Activated T-helper 9 cell treated with anti-CD3 and anti-CD28 coated beads, Interleukin-2, amount 50 U/mL, for 16 hours (primary cell): ENCODE measurements around the gene THADA.

Source experiments
- DNase-seq: peaks from one replicate; pipeline ENCODE4 v3.0.0-alpha.2; 2020; ENCODE audit warnings: low read depth

The THADA gene

GRCh38 chr2:43270930-43271615 is 324.8 kb downstream of the THADA start:
- no peak for DNase-seq

DNA sequence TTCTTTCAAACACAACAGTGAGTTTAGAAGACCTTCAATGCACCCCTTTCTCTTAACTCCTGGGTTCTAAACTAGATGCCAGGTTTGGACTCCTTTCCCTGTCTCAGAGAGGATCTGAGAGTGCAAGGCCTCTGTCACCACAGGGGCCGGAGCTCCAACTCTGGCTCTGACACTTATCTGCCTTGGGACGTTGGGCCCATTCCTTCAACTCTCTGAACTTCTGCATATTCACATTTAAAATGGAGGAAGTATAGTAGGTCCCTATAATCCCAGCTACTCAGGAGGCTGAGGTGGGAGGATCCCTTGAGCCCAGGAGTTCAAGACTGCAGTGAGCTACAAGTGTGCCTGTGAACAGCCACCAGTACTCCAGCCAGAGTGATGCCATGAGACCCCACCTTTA is 325.4 kb downstream of the THADA start:
- DNase-seq = no peak

- no peak for DNase-seq
These were observed 326.1 kb downstream of the THADA start for GRCh38 chr2:43269706-43270105.

- DNase-seq = no peak
These were observed 326.7 kb downstream of the THADA start for GRCh38 chr2:43269074-43269572.

DNA sequence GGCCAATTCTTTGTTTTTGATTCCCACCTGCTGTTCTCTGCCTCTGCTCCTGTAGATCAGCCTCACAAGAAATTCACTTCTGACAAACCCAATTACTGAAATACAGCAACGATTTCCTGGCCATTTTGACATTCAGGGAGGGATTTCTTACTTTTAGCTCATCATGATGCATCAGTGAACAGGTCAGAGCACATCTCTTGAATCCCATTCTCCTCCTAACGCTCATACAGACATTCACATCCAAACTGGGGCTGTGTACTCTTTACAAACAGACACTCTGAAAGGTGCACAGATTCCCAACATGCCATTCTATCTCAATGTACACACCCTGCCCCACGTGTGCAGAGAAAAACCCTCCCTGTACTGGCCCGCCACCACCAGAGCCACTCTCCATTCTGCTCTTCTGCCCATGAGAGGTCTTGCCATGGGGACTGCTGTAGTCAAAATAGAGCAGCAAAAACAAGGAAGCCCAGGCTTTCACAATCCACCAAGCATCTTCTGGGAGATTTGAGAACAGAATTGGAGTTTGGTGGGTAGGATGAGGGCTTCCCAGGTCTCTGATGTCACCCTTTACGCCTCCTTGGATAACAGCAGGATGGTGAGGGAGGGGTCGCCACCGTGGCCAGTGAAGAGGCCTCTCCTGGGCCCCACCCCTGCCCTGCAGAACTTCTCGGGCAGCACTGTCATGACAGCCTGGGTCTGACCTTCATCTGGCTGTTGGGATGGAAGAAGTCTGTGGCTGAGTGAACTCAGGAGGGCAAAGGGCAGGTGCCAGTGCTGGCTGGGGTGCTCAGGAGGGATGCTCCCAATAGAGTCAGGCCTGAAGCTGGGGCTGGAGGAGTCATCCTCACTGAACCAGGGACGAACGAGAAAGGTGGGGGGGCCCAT is 327.5 kb downstream of the THADA start:
- DNase-seq = no peak

DNA sequence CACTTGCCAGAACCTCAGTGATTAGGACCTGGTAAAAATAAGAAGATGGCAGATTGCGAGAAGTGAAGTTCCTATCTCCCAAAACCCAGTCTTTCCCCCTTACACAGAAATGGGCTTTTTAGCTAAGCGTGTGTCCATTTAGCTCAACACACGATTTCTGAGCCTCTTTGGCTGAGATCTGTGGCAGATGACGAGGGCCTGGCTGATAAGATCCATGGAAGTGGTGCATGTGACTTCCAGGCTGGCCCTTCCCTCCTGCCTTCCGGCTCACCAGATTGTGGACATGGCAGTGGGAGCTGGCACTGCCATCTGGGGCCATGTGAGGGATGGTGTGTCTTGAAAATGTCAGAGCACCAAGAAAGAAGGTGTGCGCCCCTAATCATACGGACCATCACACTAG is 328.5 kb downstream of the THADA start:
- DNase-seq = no peak

- no peak for DNase-seq
These were observed 329.1 kb downstream of the THADA start for GRCh38 chr2:43266711-43267111.

- no peak for DNase-seq
These were observed 330.4 kb downstream of the THADA start for GRCh38 chr2:43265421-43265820.

- no peak for DNase-seq
These were observed 330.8 kb downstream of the THADA start for GRCh38 chr2:43265001-43265400.

DNA sequence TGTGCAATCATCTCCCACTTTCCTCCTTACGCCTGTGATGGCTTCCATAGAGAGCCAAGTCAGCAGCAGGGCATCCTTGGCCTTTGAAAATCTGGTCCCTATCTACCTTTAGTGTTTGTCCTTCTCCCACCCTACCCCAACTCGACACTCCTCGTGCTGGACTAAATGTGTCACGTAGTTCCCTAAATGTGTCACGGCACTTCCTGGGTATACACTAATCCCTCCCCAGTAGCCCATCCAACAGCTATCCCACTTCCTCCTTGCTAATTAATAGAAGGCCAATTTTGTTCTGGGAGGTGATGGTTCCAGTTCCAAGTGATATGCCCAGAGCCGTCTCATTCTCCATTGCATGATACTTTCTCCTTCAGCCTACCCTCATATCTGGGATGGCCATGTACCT is 332.9 kb downstream of the THADA start:
- no peak for DNase-seq

- DNase-seq = no peak
These were observed 333.6 kb downstream of the THADA start for GRCh38 chr2:43262239-43262638.

GRCh38 chr2:43259512-43259911 is 336.3 kb downstream of the THADA start:
- DNase-seq = no peak

DNA sequence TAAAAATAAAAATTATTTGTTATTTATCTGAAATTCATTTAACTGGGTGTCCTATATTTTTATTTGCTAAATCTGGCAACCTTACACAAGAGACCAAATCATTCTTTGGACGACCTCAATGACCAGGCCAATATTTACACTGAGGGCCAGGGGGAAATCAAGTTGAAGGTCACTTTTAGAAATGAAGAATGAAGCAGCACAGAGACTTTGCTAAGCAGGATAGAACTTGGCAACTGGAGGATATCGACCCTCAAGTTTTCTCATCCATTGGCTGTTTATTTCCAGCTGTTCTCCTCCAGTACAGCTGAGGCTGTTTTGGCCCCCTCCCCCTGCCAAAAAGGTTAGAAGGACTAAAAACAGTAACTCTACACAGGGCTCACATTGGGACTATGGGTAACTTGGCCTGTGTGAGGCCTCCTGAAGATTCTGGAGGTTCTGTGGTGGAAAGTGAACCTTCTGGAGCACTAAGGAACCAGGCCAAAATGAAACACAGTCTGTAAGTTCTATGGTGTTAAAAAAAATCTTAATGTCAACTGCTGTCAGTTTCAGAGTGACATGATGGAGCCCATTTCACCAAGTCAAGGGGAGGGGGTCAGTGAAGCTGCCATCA is 337.2 kb downstream of the THADA start:
- DNase-seq = no peak

- DNase-seq = no peak
These were observed 340.4 kb downstream of the THADA start for GRCh38 chr2:43255296-43255910.

GRCh38 chr2:43254331-43254730 is 341.5 kb downstream of the THADA start:
- no peak for DNase-seq

GRCh38 chr2:43251171-43251731 is 344.6 kb downstream of the THADA start:
- DNase-seq = no peak

DNA sequence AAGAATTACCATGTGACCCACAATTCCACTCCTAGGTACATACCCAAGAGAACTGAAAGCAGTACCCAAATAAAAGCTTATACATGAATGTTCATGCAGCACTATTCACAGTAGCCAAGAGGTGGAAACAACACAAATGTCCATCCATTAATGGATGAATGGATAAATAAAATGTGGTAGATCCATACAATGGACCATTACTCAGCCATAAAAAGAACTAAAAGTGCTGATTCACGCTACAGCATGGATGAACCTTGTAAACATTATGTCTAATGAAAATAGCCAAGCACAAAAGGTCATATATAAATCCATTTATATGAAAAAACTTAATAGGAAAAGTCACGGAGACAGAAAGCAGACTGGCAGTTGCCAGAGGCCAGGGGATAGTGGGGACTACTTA is 345.8 kb downstream of the THADA start:
- no peak for DNase-seq

GRCh38 chr2:43248621-43249020 is 347.2 kb downstream of the THADA start:
- no peak for DNase-seq

DNA sequence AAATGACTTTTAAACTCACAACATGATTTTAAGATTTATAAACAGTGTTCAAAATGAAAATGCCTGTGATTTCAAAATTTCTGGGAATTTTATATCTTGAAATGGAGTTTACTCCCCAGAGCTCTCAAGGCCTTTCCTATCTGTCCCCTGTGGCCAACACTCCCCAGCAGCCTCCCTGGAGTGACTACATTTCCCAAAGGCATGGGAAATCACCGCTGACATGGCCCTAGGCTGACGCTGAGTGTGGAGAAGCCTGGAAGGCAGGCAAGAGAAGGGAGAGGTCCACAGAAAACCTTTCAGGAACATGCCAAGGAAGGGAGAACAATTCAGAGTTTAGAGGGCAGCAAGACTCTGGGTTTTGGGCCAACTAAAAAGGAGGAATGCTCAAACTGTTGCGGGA is 349.2 kb downstream of the THADA start:
- DNase-seq = no peak

DNA sequence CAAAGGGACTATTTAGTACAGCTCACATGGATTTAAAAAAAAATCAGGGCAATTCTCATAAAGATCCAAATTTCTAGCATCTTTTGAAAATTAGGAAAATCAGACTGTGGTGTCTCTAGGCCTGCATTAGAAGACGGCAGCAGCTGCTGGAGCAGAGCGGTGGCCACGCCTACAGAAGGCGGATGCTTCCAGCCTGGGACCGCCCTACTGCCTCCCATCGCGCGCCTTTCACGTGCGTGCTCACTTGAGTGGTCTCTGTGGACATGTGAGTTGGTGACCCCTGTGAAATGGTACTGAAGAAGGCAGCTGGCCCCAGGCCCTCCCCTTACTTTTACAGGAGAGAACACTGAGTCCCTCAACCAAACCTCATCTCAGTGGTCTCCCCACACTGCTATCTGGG is 354.3 kb downstream of the THADA start:
- no peak for DNase-seq

DNA sequence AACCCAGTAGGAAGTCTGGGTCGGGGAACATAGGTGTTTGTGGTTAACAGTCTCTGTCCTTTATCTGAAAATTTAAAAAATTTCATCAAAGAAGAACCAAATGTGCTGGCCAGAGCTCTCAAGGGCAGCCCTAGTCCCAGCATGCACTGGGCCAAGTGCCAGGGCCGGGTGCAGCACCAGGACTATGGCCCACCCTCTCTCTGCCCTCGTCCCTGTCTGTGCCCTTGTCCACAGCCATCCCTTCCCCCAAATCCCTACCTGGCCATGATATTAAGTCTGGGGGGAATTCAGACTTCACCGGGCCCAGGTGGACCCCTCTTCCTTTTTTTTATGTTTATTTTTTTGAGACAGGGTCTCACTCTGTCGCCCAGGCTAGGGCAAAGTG is 355.1 kb downstream of the THADA start:
- no peak for DNase-seq
